Measurements from ENCODE around the gene PHF20. TPM values are rescaled to one million over a fixed set of nuclear protein-coding genes. Genes with fewer than 3 reads are reported as not detected.
"Not testable (repeated sequence)": the region's sequence is repeated elsewhere in the genome, so short reads cannot be mapped to it uniquely, and the experiment has no call there.

The PHF20 gene
- total and polyA plus RNA-seq, 9 donors = 17.6 to 70.0 (median 47.0) TPM

DNA sequence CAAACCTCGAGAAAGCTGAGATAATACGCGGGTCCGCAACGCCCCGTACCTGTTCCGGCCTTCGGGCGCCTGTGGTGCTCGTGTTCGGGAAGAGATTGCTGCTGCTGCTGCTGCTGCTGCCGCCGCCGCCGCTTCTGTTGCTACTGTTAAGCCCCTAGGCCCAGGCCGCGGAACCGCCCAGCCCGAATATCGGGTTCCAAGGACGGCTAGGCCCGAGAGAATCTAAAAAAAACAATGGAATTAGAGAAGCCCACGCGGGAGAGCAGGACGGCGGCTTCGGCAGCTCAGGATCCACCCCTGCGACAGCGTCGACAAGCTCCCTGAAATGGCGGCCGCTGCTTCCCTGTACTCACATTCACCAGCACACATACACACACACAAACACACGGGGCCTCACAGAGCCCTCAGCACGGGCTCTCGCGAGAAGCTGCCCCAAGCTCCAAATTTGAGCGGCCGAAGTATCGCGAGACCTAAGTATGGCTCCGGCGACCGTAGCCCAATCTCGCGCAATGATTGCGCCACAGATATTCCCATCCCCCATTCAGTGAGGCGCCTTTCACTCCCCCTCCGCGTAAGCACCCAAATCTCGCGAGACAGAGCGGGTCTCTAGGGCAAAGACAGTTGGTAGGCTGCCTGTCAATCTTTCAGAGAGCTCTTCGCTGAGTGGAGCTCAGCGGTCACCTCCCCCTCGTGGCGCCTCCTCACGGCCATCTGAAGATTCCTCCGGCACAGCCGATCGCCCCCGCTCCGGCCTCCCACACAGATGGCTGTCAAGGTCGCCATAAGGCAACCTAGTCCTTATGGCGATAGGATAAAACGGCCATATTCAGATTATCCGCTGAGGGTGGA, 29.7 kb upstream of the PHF20 start, which contains the start of gene RBM39:
Gene RBM39 (minus strand): TSS at position 369 of the 849 bp plus-strand sequence. CDS start 1,386 bp downstream, outside the sequence.
- WGBS, 3 donors = 0 to 1% (median 1%) methylated on average over 63 to 66 of the region's 66 CpGs
- intact Hi-C loops (cut with DNase I) = loop anchor here in 1 of 4 donors (2.0 to 10.0 kb wide), 3 partner anchors 29 to 803 kb away; partner anchors contain the start of genes MYL9 and SPAG4
- DNase-seq = peak; percentile 99 to 100 (median 100)
- TF ChIP-seq POLR2A (IDR thresholded peaks at IDR 0.05) (peak; percentile 97), EP300 (IDR thresholded peaks at IDR 0.05) (peak; percentile 61)
- TF ChIP-seq, protein P1, sequence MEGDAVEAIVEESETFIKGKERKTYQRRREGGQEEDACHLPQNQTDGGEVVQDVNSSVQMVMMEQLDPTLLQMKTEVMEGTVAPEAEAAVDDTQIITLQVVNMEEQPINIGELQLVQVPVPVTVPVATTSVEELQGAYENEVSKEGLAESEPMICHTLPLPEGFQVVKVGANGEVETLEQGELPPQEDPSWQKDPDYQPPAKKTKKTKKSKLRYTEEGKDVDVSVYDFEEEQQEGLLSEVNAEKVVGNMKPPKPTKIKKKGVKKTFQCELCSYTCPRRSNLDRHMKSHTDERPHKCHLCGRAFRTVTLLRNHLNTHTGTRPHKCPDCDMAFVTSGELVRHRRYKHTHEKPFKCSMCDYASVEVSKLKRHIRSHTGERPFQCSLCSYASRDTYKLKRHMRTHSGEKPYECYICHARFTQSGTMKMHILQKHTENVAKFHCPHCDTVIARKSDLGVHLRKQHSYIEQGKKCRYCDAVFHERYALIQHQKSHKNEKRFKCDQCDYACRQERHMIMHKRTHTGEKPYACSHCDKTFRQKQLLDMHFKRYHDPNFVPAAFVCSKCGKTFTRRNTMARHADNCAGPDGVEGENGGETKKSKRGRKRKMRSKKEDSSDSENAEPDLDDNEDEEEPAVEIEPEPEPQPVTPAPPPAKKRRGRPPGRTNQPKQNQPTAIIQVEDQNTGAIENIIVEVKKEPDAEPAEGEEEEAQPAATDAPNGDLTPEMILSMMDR (IDR thresholded peaks at IDR 0.05) = peak; percentile 10 to 63 (median 60)
- H3K9me3 ChIP-seq = no peaks in the 10 kb centered on the region
- H3K27ac ChIP-seq = peak within 1 kb of the TSS; percentile 96 to 100
- H3K4me3 ChIP-seq = peak within 1 kb of the TSS; percentile 75
- H3K27me3 ChIP-seq = no peaks in the 10 kb centered on the region
- no peaks in the 10 kb centered on the region for H3K36me3 ChIP-seq
- peaks cover 4% of the 10 kb centered on the region for H3K4me1 ChIP-seq (ENCODE audit: insufficient read depth)

DNA sequence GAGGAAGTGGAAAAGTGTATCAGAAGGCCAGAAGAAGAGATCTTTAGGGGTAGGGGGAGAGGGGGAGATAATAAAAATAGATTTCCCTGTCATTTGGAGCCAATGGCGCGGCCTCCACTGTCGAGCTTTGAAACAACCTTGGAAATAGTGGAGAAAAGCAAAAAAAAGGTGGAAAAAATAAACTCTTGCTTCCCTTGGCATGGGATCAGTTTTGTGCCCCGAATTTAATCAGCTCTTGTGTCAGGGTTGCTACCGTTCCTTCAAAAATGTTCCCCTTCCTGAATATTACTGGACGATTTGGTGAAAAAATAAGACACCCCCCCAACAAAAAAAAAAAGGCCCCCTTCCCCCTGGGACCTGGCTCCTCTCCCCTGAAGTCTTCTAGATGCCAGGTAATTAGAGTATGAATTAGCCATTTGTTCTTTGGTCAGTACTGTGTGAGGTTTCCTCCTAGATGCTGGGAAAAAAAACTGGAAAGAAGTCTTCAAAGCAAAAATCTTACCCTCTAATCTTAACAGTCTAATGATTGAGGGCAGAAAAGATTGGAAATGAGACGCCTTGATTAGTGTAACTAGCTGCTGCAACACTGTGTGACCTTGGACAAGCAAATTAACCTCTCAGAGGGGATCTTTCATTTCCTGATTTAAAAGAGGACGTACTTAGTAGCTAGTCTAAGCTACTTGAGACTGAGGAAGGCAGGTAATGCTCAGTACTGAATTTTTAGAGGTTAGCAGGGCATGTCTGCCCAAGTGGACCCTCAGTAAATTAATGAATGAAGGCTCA, 28.9 kb upstream of the PHF20 start:
- DNase-seq = no peak
- WGBS, 3 donors = 1 to 2% (median 2%) methylated on average over 8 of the region's 8 CpGs
- intact Hi-C loops (cut with DNase I) = loop anchor here in 1 of 4 donors (2.0 to 10.0 kb wide), 3 partner anchors 28 to 802 kb away; partner anchors contain the start of genes MYL9 and SPAG4
- Histone ChIP-seq H3K4me1 (ENCODE audit: insufficient read depth) (peaks cover 4% of the 10 kb centered on the region), H3K9me3 (no peaks in the 10 kb centered on the region), H3K4me3 (peak overlapping the region; percentile 61), H3K27ac (peak overlapping the region; percentile 70 to 93), H3K27me3 (no peaks in the 10 kb centered on the region), H3K36me3 (no peaks in the 10 kb centered on the region)
- TF ChIP-seq EP300 (IDR thresholded peaks at IDR 0.05) (no peak), POLR2A (IDR thresholded peaks at IDR 0.05) (no peak)
- TF ChIP-seq, protein P1 (IDR thresholded peaks at IDR 0.05) = no peak

DNA sequence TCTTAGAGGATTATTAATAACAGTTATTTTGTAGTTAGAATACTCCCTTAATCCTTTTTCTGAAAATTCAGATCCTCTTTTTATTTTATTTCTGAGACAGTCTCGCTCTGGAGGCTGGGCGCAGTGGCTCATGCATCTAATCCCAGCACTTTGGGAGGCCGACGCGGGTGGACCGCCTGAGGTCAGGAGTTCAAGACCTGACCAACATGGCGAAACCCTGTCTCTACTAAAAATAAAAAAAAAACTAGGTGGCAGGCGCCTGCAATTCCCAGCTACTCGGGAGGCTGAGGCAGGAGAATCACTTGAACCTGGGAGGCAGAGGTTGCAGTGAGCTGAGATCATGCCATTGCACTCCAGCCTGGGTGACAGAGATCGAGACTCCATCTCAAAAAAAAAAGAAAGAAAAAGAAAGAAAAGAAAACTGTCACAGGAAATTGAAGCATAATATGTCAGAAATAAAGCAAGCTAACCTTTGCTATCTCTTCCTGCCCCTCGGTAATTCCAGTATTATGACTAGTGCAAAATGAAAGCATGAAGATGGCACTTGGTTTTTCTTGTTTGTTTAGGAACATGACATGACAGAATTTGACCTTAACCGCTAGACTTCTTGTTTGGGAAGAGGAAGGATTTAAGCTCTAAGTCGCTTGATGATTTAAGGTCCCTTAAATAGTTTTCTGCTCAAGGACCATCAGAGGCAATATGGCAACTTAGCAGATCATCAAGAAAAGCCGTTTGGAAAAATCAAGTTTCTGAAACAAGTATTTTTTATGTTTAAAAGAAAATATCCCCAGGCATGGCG, 27.9 kb upstream of the PHF20 start:
- TF ChIP-seq, protein P1 (IDR thresholded peaks at IDR 0.05) = no peak
- no peak for TF ChIP-seq POLR2A (IDR thresholded peaks at IDR 0.05)
- TF ChIP-seq EP300 (IDR thresholded peaks at IDR 0.05) = no peak
- DNase-seq = peak in 3 of 5 donors; percentile 31 to 47 (median 38)
- WGBS, 3 donors = 54 to 74% (median 63%) methylated on average over 15 of the region's 15 CpGs
- intact Hi-C loops (cut with DNase I) = loop anchor here in 1 of 4 donors (2.0 to 10.0 kb wide), 3 partner anchors 27 to 801 kb away; partner anchors contain the start of genes MYL9 and SPAG4
- Histone ChIP-seq H3K4me1 (ENCODE audit: insufficient read depth) (peaks cover 2% of the 10 kb centered on the region), H3K27ac (peak overlapping the region in 1 of 2 donors; percentile 93), H3K9me3 (no peaks in the 10 kb centered on the region), H3K4me3 (no peak overlapping the region), H3K36me3 (no peaks in the 10 kb centered on the region), H3K27me3 (no peaks in the 10 kb centered on the region)

DNA sequence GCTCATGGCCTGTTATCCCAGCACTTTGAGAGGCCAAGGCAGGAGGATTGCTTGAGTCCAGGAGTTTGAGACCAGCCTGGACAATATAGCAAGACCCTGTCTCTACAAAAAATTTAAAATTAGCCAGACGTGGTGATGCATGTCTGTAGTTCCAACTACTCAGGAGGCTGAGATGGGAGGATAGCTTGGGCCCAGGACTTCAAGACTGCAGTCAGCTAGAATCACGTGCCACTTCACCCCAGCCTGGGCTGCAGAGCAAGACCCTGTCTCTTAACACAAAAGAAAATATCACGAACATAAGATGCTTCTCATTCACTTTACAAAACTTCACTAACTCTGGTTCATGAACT, 27.3 kb upstream of the PHF20 start:
- H3K4me1 ChIP-seq (ENCODE audit: insufficient read depth); H3K36me3 ChIP-seq; H3K9me3 ChIP-seq; DNase-seq; H3K4me3 ChIP-seq; H3K27me3 ChIP-seq: not testable (repeated sequence)
- H3K27ac ChIP-seq = peak overlapping the region in 1 of 2 donors; percentile 14
- intact Hi-C loops (cut with DNase I) = loop anchor here in 1 of 4 donors (5.0 to 10.0 kb wide), 2 partner anchors 127 to 800 kb away; partner anchors contain the start of genes MYL9 and SPAG4
- 89 to 96% (median 96%) methylated on average over 3 of the region's 3 CpGs for WGBS, 3 donors

Data from ovary (tissue), 9 donors.